SK-N-SH treated with all-trans-retinoic acid at 6 μM for 48 hours (cell line): ENCODE data around the gene RNF112.

Experiments
- ARNTL ChIP-seq: fragments of 450-650 bp; formaldehyde crosslinking; IDR thresholded peaks from 2 replicates; pipeline ENCODE4 v1.5.0; 2020; ENCODE audit warnings: low read depth, mild to moderate bottlenecking, moderate library complexity, borderline replicate concordance
- BACH2 ChIP-seq: fragments of 250-450 bp; sonication (Bioruptor Pico); IDR thresholded peaks from 2 replicates; pipeline ENCODE4 v1.9.0; 2021; ENCODE audit warnings: mild to moderate bottlenecking, borderline replicate concordance
- CREB5 ChIP-seq: fragments of 250-450 bp; sonication (Bioruptor Pico); IDR thresholded peaks from 2 replicates; pipeline ENCODE4 v1.5.1; 2020; ENCODE audit warnings: low read depth, mild to moderate bottlenecking, moderate library complexity
- CSRNP3 ChIP-seq: fragments of 250-450 bp; sonication (Bioruptor Pico); IDR thresholded peaks from 2 replicates; pipeline ENCODE4 v1.5.1; 2021; ENCODE audit warnings: mild to moderate bottlenecking, moderate library complexity
- ISL1 ChIP-seq: fragments of 250-450 bp; sonication (Bioruptor Pico); IDR thresholded peaks from 2 replicates; pipeline ENCODE4 v2.1.2; 2022; ENCODE audit warnings: mild to moderate bottlenecking, moderate library complexity
- OSR1 ChIP-seq: fragments of 250-450 bp; sonication (Bioruptor Pico); IDR thresholded peaks from 2 replicates; pipeline ENCODE4 v1.8.0; 2022; ENCODE audit warnings: moderate library complexity, mild to moderate bottlenecking, inconsistent platforms
- PATZ1 ChIP-seq: fragments of 250-450 bp; sonication (Bioruptor Pico); IDR thresholded peaks from 2 replicates; pipeline ENCODE4 v1.8.0; 2020; ENCODE audit warnings: mild to moderate bottlenecking, moderate library complexity, borderline replicate concordance
- RARB ChIP-seq: fragments of 250-450 bp; sonication (Bioruptor Pico); IDR thresholded peaks from 2 replicates; pipeline ENCODE4 v1.8.0; 2021; ENCODE audit warnings: mild to moderate bottlenecking, moderate library complexity
- SNAI2 ChIP-seq: fragments of 250-450 bp; sonication (Bioruptor Pico); IDR thresholded peaks from 2 replicates; pipeline ENCODE4 v1.5.0; 2020; ENCODE audit warnings: mild to moderate bottlenecking, moderate library complexity
- ZC3H10 ChIP-seq: fragments of 250-450 bp; sonication (Bioruptor Pico); IDR thresholded peaks from 2 replicates; pipeline ENCODE4 v1.5.1; 2021; ENCODE audit warnings: mild to moderate bottlenecking, moderate library complexity
- ZFP30 ChIP-seq: fragments of 450-650 bp; formaldehyde crosslinking; IDR thresholded peaks from 2 replicates; pipeline ENCODE4 v1.5.0; 2022; ENCODE audit warnings: mild to moderate bottlenecking, moderate library complexity
- ZNF565 ChIP-seq: fragments of 450-650 bp; formaldehyde crosslinking; conservative IDR thresholded peaks from 2 replicates; pipeline ENCODE4 v1.5.0; 2020; ENCODE audit warnings: low read depth, mild to moderate bottlenecking, moderate library complexity
- ZNF70 ChIP-seq: fragments of 450-650 bp; formaldehyde crosslinking; IDR thresholded peaks from 2 replicates; pipeline ENCODE4 v1.5.0; 2020; ENCODE audit warnings: mild to moderate bottlenecking, moderate library complexity
- ZNF8 ChIP-seq: fragments of 450-650 bp; formaldehyde crosslinking; IDR thresholded peaks from 2 replicates; pipeline ENCODE4 v1.5.0; 2020; ENCODE audit warnings: mild to moderate bottlenecking, moderate library complexity

GRCh38 chr17:19380481-19381301 is 30.3 kb upstream of the RNF112 start:
- TF ChIP-seq PATZ1 (CRISPR knock-in tag) (no peak), ZFP30 (CRISPR knock-in tag) (no peak), CREB5 (CRISPR knock-in tag) (no peak), BACH2 (CRISPR knock-in tag) (no peak), CSRNP3 (no peak), RARB (CRISPR knock-in tag) (no peak), ZNF565 (CRISPR knock-in tag) (no peak), ISL1 (CRISPR knock-in tag) (no peak), ZC3H10 (no peak), ARNTL (no peak), ZNF8 (CRISPR knock-in tag) (no peak), OSR1 (CRISPR knock-in tag) (no peak), ZNF70 (CRISPR knock-in tag) (no peak), SNAI2 (CRISPR knock-in tag) (no peak)
